NCI-H510A (cell line): ENCODE measurements around the gene MYOM3.
"Not testable (repeated sequence)": the region's sequence is repeated elsewhere in the genome, so short reads cannot be mapped to it uniquely, and the experiment has no call there.

ENCODE experiments used
- DNase-seq: peaks from one replicate; lab custom pipeline; 2025; lab: John Stamatoyannopoulos, UW

Gene MYOM3

GRCh38 chr1:24071941-24072340 lies 40.0 kb downstream of the MYOM3 start:
- DNase-seq = no peak

GRCh38 chr1:24070821-24071393 lies 41.0 kb downstream of the MYOM3 start:
- no peak for DNase-seq

- no peak for DNase-seq
These were observed 42.1 kb downstream of the MYOM3 start for GRCh38 chr1:24069817-24070216.

- no peak for DNase-seq
These were observed 44.0 kb downstream of the MYOM3 start for GRCh38 chr1:24067978-24068377.

GRCh38 chr1:24065304-24065703 lies 46.6 kb downstream of the MYOM3 start:
- no peak for DNase-seq

- no peak for DNase-seq
These were observed 49.7 kb downstream of the MYOM3 start for GRCh38 chr1:24062221-24062620.

GRCh38 chr1:24060482-24060881 lies 51.5 kb downstream of the MYOM3 start:
- DNase-seq = no peak

- DNase-seq = no peak
These were observed 53.1 kb downstream of the MYOM3 start for GRCh38 chr1:24058671-24059455.

- DNase-seq = no peak
These were observed 54.8 kb downstream of the MYOM3 start for GRCh38 chr1:24057171-24057570.

GRCh38 chr1:24055681-24056080 lies 56.3 kb downstream of the MYOM3 start:
- no peak for DNase-seq

GRCh38 chr1:24052220-24052619 lies 59.7 kb downstream of the MYOM3 start:
- DNase-seq = no peak

- no peak for DNase-seq
These were observed 60.6 kb downstream of the MYOM3 start for GRCh38 chr1:24051206-24051945.

- DNase-seq = no peak
These were observed 62.2 kb downstream of the MYOM3 start for GRCh38 chr1:24049733-24050132.

GRCh38 chr1:24048894-24049293 lies 63.0 kb downstream of the MYOM3 start:
- not testable (repeated sequence) for DNase-seq

GRCh38 chr1:24048205-24048869 lies 63.6 kb downstream of the MYOM3 start:
- DNase-seq = no peak

- no peak for DNase-seq
These were observed 64.8 kb downstream of the MYOM3 start for GRCh38 chr1:24047110-24047477.

GRCh38 chr1:24045771-24046170 lies 66.2 kb downstream of the MYOM3 start:
- no peak for DNase-seq

GRCh38 chr1:24044672-24045071 lies 67.3 kb downstream of the MYOM3 start:
- not testable (repeated sequence) for DNase-seq

GRCh38 chr1:24043345-24044032 lies 68.4 kb downstream of the MYOM3 start:
- no peak for DNase-seq

GRCh38 chr1:24042315-24042714 lies 69.6 kb downstream of the MYOM3 start:
- DNase-seq = no peak

GRCh38 chr1:24036088-24036487 lies 75.8 kb downstream of the MYOM3 start:
- no peak for DNase-seq

GRCh38 chr1:24032981-24033380 lies 79.0 kb downstream of the MYOM3 start:
- DNase-seq = no peak
